Upper lobe of left lung (tissue), 6 donors: ENCODE results near the gene FTCDNL1. TPM values are rescaled to one million over a fixed set of nuclear protein-coding genes. Genes with fewer than 3 reads are reported as not detected.

Experiments
- ATAC-seq, 2 donors: fragments of 200-7000 bp; cut with Tn5 transposase; one replicate each; pipeline ENCODE4 v1.9.1; 2022; ENCODE audit warnings: mild to moderate bottlenecking in 2 of 2, moderate library complexity in 2 of 2; ENCODE audit not compliant: low FRiP score in 2 of 2
- DNase-seq, 2 donors: peaks; one replicate each; pipeline ENCODE4 v3.0.0-alpha.2; 2019 to 2020
- H3K27ac ChIP-seq, 4 donors: fragments of 200-600 bp; sonication (generic); one replicate each; pipeline ENCODE4 v1.5.1; 2016 to 2019
- H3K27me3 ChIP-seq, 4 donors: fragments of 200-600 bp; sonication (generic); one replicate each; pipeline ENCODE4 v1.5.1; 2017 to 2019
- H3K36me3 ChIP-seq, 4 donors: fragments of 200-600 bp; sonication (generic); one replicate each; pipeline ENCODE4 v1.5.1; 2016 to 2019
- H3K4me1 ChIP-seq, 4 donors: fragments of 200-600 bp; sonication (generic); one replicate each; pipeline ENCODE4 v1.5.1; 2018 to 2019
- H3K4me3 ChIP-seq, 4 donors: fragments of 200-600 bp; sonication (generic); one replicate each; pipeline ENCODE4 v1.5.1; 2017 to 2019; ENCODE audit warnings: mild to moderate bottlenecking in 2 of 4, moderate library complexity in 1 of 4
- H3K9me3 ChIP-seq, 4 donors: fragments of 200-600 bp; sonication (generic); one replicate each; pipeline ENCODE4 v1.5.1; 2018 to 2019
- POLR2AphosphoS5 ChIP-seq, 2 donors: sonication (generic); formaldehyde crosslinking; IDR thresholded peaks; one replicate each; pipeline ENCODE4 v1.5.1; 2017; ENCODE audit warnings: antibody characterized with exemption in 2 of 2
- WGBS, 2 donors: methylation state at CpG; one replicate each; pipeline ENCODE4 v1.1.5; 2017 to 2018; 5-methylcytosine and 5-hydroxymethylcytosine counted together
- small RNA-seq, 4 donors: library from RNA; depleted of rRNA; stranded (forward); fragments of <200 nt; gene quantifications; one replicate each; pipeline ENCODE3, GENCODE V24; 2016
- total RNA-seq, 6 donors: library from RNA; depleted of rRNA in 4 of 6; stranded (reverse); fragments of >200 nt in 4 of 6; gene quantifications; one replicate each; pipeline versions ENCODE4 v1.1.0 to v1.2.1, GENCODE V29; 2016 to 2021
- donor health status: DM: no; HTN: no; CAD: no; lungs with moderate emphysema.
- donor health status: DM: no; HTN: yes; CAD: no; lungs with severe emphysema.

FTCDNL1 gene
- total RNA-seq, 6 donors from 2014 or later: 2.8 to 4.2 (median 3.1) TPM

DNA sequence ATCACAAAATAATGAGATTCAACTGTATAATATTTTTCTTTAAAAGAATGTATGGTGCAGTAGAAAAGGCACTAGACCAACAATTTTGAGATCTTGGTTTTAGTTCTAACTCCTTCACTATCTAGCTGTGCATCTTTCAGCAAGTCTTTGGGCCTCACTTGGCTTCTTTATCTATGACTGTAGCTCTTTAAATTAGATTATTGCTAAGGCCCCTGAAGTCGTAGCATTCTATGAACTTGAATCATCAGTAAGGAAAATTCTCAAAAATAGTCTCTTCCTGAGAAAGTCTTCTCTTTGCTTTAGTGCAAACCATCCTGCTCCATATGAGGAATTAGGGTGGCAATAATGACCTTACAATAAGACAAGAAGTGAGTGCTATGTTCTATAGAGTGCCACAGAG lies 140.4 kb downstream of the FTCDNL1 start:
- Histone ChIP-seq H3K4me3 (no peak overlapping the region), H3K9me3 (peaks cover 0 to 8% (median 3%) of the 10 kb centered on the region in 4 donors), H3K4me1 (no peaks in the 10 kb centered on the region), H3K27me3 (no peaks in the 10 kb centered on the region), H3K36me3 (no peaks in the 10 kb centered on the region), H3K27ac (no peak overlapping the region)
- no peak for TF ChIP-seq POLR2AphosphoS5 (IDR thresholded peaks at IDR 0.05)
- DNase-seq: no peak
- 73 to 89% methylated on average over 1 of the region's 1 CpG for WGBS, 2 donors
- ATAC-seq: no peak

Small RNA genes lying within 50 kb of the gene (small RNA-seq; reads per million reads assigned to genes)
- 0 reads per million in 4 donors for gene AC108032.1
- gene RN7SL717P: 0 reads per million in 4 donors

Other genes starting within 250 kb of the FTCDNL1 start
- gene C2orf69, start 60.1 kb upstream of the FTCDNL1 start, total RNA-seq: 10 to 100 TPM in 4 of 6 donors, 1 to 10 TPM in 2; 6.0 to 14.9 (median 11.5) TPM
- gene TYW5, start 104.3 kb upstream of the FTCDNL1 start, total RNA-seq: 10 to 100 TPM in 2 of 6 donors, 1 to 10 TPM in 4; 3.1 to 17.8 (median 7.2) TPM
- gene MAIP1, start 104.4 kb upstream of the FTCDNL1 start, total RNA-seq: 10 to 100 TPM in 4 of 6 donors, 1 to 10 TPM in 2; 2.1 to 25.1 (median 13.4) TPM